ENCODE measurements around the gene SLC25A24.

GRCh38 chr1:108121358-108122143 lies 78.6 kb downstream of the SLC25A24 start:
- TF ChIP-seq FOXM1 (IDR thresholded peaks at IDR 0.05; ENCODE audit: borderline replicate concordance), result no peak
- no peak for TF ChIP-seq SP1 (IDR thresholded peaks at IDR 0.05)
- TF ChIP-seq TARDBP (IDR thresholded peaks at IDR 0.05), result no peak
- TF ChIP-seq ARNT (IDR thresholded peaks at IDR 0.05), result no peak
- no peak for TF ChIP-seq ZNF384 (IDR thresholded peaks at IDR 0.05)
